GM12874 (cell line): Measurements from ENCODE around the gene FRAS1.

Experiments used
- CTCF ChIP-seq: IDR thresholded peaks from 2 replicates; pipeline ENCODE4 v1.5.1; 2011; ENCODE audit warnings: low read depth, mild to moderate bottlenecking, control low read depth, low read length, moderate library complexity; ENCODE audit not compliant: insufficient read depth

The FRAS1 gene

GRCh38 chr4:78571804-78572203 lies 514.7 kb downstream of the FRAS1 start:
- TF ChIP-seq CTCF, result no peak

GRCh38 chr4:78578674-78579425 lies 521.7 kb downstream of the FRAS1 start:
- TF ChIP-seq CTCF, result no peak

GRCh38 chr4:78581618-78582017 lies 524.5 kb downstream of the FRAS1 start:
- no peak for TF ChIP-seq CTCF

GRCh38 chr4:78584863-78585547 lies 527.9 kb downstream of the FRAS1 start:
- no peak for TF ChIP-seq CTCF

DNA sequence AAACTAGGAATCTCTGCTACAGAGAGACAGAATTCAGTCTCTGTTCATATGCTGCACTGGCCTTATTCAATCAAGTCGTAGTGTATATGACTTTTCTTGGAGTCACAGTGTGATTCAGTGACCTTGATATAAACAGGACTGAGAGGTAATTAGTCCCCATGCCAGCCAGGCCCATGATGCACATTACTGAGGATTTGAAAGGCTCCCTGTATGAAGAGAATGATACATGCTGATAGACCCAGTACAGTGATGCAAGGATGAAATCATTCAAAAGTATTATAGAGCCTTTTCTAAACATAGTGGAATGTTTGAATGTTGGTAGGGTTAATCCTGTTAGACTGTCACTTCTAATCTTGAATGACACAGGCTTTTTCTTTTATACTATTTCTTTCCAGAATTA lies 528.5 kb downstream of the FRAS1 start:
- no peak for TF ChIP-seq CTCF

GRCh38 chr4:78588894-78589545 lies 531.9 kb downstream of the FRAS1 start:
- TF ChIP-seq CTCF, result no peak

DNA sequence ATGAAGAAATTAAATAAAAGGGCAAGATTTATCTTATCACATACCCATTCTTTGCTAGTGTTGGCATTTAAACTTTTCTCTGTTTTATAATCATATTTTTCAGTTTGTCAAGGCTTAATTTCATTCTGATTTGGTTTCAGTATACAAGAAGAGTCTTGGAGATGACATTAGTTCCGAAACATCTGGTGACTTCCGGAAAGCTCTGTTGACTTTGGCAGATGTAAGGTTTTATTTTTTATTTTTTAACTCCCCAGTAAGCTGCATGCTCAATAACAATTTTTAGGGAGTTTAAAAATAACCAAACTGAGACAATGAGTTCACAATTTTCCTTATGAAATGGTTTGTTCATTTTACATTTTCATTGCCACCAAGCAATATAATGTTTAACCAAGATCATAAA lies 534.3 kb downstream of the FRAS1 start:
- no peak for TF ChIP-seq CTCF
